ENCODE results near the gene TMEM231. TPM values are rescaled to one million over a fixed set of nuclear protein-coding genes. Genes with fewer than 3 reads are reported as not detected.
A peak's percentile ranks its signal among the peaks of the same experiment; 100 is the strongest.

The TMEM231 gene
- total and polyA plus RNA-seq, 12 donors = 2.6 to 13.4 (median 8.7) TPM

DNA sequence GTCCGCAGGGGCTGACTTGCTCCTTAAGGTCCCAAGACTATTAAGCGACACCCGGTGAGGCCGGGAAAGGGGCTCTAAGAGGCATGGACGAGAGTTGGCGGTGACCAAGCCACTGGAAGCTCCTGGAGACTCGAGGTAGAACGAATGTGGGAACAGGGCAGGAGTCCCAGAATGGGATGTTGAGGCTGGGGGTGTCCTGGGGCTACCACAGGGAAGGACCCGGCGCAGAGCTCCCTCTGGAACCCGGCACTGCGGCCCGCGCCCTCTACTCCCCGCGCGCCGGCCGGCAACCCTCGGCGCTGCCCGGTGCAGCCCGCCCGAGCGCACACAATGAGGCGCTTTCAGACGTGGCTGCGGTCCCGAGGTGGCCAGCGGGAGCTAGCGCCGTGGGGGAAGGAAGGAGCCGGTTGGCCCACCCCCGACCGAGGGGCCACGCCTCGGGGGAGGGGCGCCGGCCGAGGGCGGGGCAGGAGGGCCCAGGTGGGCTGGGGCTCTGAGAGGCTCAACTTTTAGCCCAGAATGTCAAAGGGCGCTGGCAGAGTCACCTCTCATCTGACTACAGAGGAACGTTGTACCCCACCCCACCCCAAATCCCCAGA is 60.9 kb downstream of the TMEM231 start, which contains the start of gene CHST6:
CHST6 (minus strand) TSS at position 366 of the 599 bp plus-strand sequence. CDS start 15,613 bp downstream, outside the sequence.
- H3K4me1 ChIP-seq = peaks cover 0 to 25% (median 11%) of the 10 kb centered on the region in 9 donors
- H3K4me3 ChIP-seq = peak within 1 kb of the TSS; percentile 23 to 58 (median 54)
- WGBS, 2 donors = 3% methylated on average over 43 of the region's 43 CpGs
- H3K9me3 ChIP-seq = no peaks in the 10 kb centered on the region
- ATAC-seq (peak; percentile 56 to 83 (median 66)), DNase-seq (peak; percentile 34 to 55)
- H3K36me3 ChIP-seq = no peaks in the 10 kb centered on the region
- TF ChIP-seq, protein P1, sequence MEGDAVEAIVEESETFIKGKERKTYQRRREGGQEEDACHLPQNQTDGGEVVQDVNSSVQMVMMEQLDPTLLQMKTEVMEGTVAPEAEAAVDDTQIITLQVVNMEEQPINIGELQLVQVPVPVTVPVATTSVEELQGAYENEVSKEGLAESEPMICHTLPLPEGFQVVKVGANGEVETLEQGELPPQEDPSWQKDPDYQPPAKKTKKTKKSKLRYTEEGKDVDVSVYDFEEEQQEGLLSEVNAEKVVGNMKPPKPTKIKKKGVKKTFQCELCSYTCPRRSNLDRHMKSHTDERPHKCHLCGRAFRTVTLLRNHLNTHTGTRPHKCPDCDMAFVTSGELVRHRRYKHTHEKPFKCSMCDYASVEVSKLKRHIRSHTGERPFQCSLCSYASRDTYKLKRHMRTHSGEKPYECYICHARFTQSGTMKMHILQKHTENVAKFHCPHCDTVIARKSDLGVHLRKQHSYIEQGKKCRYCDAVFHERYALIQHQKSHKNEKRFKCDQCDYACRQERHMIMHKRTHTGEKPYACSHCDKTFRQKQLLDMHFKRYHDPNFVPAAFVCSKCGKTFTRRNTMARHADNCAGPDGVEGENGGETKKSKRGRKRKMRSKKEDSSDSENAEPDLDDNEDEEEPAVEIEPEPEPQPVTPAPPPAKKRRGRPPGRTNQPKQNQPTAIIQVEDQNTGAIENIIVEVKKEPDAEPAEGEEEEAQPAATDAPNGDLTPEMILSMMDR (IDR thresholded peaks at IDR 0.05) = no peak
- H3K27ac ChIP-seq = peak within 1 kb of the TSS in 4 of 10 donors; percentile 15 to 43 (median 31)
- H3K27me3 ChIP-seq = peaks cover 0 to 35% (median 6%) of the 10 kb centered on the region in 7 donors
- intact Hi-C loops (cut with DNase I) = no loop called here

DNA sequence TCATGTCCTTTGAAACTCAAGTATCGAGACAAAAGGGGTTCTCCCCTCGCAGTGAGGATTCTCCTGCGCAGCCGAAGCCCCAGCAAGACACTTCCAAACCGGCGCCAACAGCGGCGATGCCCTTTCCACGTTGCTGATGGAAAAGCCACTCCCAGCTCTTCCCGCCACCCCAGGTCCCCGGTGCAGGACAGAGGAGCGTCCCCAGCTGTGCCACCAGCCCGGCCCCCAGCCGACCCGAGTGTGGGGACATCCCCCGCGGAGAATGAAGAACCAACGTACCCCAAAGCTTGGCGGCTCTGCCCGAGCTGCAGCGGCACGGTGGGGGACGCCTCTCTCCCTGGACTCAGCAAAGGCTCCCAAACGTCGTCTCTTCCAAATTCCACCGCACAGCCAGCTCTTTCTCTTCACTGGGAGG is 61.4 kb downstream of the TMEM231 start:
- H3K36me3 ChIP-seq = no peaks in the 10 kb centered on the region
- TF ChIP-seq, protein P1 (IDR thresholded peaks at IDR 0.05) = no peak
- peaks cover 0 to 24% (median 11%) of the 10 kb centered on the region in 9 donors for H3K4me1 ChIP-seq
- H3K27me3 ChIP-seq = peaks cover 0 to 35% (median 6%) of the 10 kb centered on the region in 7 donors
- no peak for DNase-seq
- H3K27ac ChIP-seq = peak overlapping the region in 4 of 10 donors; percentile 15 to 43 (median 31)
- peak overlapping the region; percentile 23 to 58 (median 54) for H3K4me3 ChIP-seq
- no peaks in the 10 kb centered on the region for H3K9me3 ChIP-seq
- intact Hi-C loops (cut with DNase I) = no loop called here
- WGBS, 2 donors = 3% methylated on average over 26 of the region's 26 CpGs
- ATAC-seq = peak in 5 of 8 donors; percentile 2 to 13 (median 4)

DNA sequence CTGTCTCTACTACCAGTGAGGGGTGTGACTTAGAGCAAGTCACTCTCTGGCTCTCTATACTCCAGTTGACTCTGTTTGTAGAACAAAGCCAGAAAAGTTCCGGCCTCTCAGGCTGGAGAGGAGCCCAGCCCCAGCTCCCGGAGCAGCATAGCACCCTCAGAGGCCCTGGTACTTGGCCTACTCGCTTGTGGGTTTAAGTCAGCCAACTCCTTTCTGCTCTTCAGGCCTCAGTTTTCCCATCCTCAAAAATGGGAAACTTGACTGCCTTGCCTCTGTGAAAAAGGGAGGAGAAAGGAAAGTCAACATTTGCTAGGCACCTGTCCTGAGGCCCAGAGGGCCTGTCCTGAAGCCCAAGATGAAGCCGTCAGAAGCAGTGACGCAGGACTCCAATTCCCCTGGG is 61.9 kb downstream of the TMEM231 start:
- H3K27me3 ChIP-seq = peaks cover 0 to 35% (median 6%) of the 10 kb centered on the region in 7 donors
- H3K4me1 ChIP-seq = peaks cover 0 to 20% (median 11%) of the 10 kb centered on the region in 9 donors
- intact Hi-C loops (cut with DNase I) = no loop called here
- H3K36me3 ChIP-seq = no peaks in the 10 kb centered on the region
- H3K4me3 ChIP-seq = peak overlapping the region in 8 of 10 donors; percentile 26 to 58 (median 55)
- DNase-seq (no peak), ATAC-seq (no peak)
- TF ChIP-seq, protein P1 (IDR thresholded peaks at IDR 0.05) = no peak
- H3K9me3 ChIP-seq = no peaks in the 10 kb centered on the region
- 64 to 66% methylated on average over 5 of the region's 5 CpGs for WGBS, 2 donors
- no peak overlapping the region for H3K27ac ChIP-seq

DNA sequence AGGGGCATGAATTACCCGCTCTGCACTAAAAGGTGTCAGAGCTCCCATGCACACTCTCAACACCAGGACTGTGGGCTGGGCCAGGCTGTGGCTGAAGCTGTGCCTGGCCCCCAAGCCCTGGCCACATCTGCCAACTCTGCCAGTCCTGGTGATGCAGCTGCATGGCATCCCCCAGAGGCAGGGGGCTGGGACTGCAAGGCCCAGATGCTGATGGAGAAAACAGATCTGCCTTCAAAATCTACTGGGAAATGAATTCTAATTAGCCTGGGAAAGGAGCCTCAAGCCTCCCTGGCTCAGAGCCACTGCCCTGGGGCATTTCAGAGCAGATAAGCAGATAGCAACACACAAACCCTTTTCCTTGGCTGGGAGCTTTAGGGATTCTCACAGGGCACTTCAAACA is 64.2 kb downstream of the TMEM231 start:
- TF ChIP-seq, protein P1 (IDR thresholded peaks at IDR 0.05) = no peak
- 96% methylated on average over 1 of the region's 1 CpG for WGBS, 2 donors

More for the DNA sequence above, 64.2 kb downstream of the TMEM231 start:
- ATAC-seq (no peak), DNase-seq (no peak)
- intact Hi-C loops (cut with DNase I) = no loop called here
- H3K36me3 ChIP-seq = no peaks in the 10 kb centered on the region
- peaks cover 0 to 35% (median 6%) of the 10 kb centered on the region in 7 donors for H3K27me3 ChIP-seq
- no peak overlapping the region for H3K4me3 ChIP-seq
- no peak overlapping the region for H3K27ac ChIP-seq
- H3K9me3 ChIP-seq = no peaks in the 10 kb centered on the region
- peaks cover 0 to 16% (median 11%) of the 10 kb centered on the region in 9 donors for H3K4me1 ChIP-seq

All from heart right ventricle (tissue), 16 donors.